HTR-8/SVneo (cell line): ENCODE results near the gene NENF.
A peak's percentile ranks its signal among the peaks of the same experiment; 100 is the strongest.
"Not testable (repeated sequence)": the region's sequence is repeated elsewhere in the genome, so short reads cannot be mapped to it uniquely, and the experiment has no call there.

Experiments used
- DNase-seq: peaks from one replicate; pipeline ENCODE4 v3.0.0; 2011; ENCODE audit warnings: low spot score, mixed read lengths; ENCODE audit not compliant: insufficient read length
- FAIRE-seq: peaks from 2 replicates; lab custom pipeline; 2011; peaks lifted over from hg19 to GRCh38; lab: Jason Lieb, UNC

Gene NENF

GRCh38 chr1:212477680-212478466 is 45.2 kb downstream of the NENF start:
- DNase-seq (no peak), FAIRE-seq (no peak)

DNA sequence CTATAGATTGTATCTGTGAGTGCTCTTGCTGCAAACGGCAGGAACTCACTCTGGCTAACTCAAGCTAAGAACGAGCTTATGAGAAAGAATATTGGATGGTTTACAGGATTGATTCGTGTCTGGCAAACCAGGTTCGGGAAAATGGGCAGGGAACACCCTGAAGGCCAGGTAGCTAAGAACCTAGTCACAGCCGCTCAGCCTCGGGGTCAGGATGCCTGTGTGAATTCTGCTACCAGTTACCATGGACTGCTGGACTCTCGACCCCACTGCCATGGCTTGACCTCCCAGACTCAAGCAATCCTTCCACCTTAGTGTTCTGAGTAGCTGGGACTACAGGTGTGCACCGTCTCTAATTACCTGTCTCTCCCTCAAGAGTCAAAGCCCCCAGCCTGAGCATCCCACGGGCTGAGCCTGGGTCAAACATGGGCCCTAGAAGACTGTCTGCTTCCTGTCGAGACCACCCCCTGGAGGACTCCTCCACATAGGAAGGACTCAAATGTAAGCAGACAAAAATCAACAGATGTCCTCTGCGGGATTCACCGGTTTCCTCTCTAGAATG is 45.8 kb downstream of the NENF start:
- DNase-seq, result no peak

DNA sequence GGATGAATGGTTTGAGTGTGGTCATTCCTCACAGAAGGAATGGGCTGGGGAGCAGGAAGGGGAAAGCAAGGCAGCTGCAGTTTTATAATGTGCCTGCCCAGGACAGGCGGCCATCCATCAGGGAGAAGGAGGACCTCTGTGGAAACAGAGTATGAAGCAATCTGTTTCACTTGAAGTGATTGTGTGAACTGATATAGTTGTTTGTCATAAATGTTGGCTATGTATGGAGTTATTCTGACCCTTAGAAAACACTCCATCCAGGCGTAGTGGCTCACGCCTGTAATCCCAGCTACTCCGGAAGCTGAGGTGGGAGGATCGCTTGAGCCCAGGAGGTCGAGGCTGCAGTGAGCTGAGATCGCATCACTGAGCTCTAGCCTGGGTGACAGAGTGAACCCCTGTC is 46.5 kb downstream of the NENF start:
- no peak for DNase-seq
- FAIRE-seq, result no peak

More for the DNA sequence above, 45.8 kb downstream of the NENF start:
- FAIRE-seq, result no peak

GRCh38 chr1:212480711-212481437 is 48.2 kb downstream of the NENF start:
- not testable (repeated sequence) for FAIRE-seq, DNase-seq

- FAIRE-seq, result no peak
These were observed 48.7 kb downstream of the NENF start for GRCh38 chr1:212481438-212481767.

GRCh38 chr1:212482006-212482636 is 49.4 kb downstream of the NENF start:
- no peak for DNase-seq
- FAIRE-seq, result no peak

More at GRCh38 chr1:212481438-212481767, 48.7 kb downstream of the NENF start:
- no peak for DNase-seq

DNA sequence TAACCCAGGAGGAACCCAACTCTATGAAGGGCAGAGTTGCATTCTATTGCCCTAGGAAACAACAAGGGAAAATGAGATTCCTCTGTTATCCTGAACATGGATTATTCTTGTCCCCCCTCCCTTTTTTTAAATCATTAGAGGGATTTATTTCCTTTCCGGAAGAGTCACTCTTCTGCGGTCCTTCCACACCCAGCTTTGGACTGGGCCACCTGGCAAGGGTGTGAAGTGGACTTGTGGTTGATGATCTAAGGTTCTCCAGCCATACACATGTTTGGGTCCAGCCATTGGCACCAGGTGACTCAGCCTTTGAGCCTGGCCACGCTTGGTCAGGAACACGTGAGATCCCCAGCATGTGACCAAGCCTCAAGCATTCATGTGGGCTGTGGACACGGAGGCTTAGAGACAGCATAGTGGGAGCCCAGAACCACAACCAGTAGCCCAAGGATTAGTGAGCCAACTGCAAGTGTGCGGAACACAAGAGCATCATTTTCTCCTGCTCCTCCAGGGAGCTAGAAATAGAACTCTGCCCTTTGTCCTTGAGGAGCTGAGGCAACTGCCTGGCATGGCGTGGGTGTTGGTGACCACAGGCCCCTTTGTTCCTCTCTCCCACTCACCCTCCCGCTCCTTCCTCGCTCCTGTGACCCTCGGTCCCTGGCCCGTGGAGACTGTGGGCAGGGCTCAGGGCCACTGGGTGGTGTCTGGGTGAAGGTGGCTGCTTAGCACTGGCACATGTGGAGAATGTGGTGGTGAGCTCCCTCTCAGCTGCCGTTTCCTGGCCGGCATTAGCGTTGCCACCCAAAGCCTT is 50.1 kb downstream of the NENF start:
- DNase-seq (no peak), FAIRE-seq (no peak)

DNA sequence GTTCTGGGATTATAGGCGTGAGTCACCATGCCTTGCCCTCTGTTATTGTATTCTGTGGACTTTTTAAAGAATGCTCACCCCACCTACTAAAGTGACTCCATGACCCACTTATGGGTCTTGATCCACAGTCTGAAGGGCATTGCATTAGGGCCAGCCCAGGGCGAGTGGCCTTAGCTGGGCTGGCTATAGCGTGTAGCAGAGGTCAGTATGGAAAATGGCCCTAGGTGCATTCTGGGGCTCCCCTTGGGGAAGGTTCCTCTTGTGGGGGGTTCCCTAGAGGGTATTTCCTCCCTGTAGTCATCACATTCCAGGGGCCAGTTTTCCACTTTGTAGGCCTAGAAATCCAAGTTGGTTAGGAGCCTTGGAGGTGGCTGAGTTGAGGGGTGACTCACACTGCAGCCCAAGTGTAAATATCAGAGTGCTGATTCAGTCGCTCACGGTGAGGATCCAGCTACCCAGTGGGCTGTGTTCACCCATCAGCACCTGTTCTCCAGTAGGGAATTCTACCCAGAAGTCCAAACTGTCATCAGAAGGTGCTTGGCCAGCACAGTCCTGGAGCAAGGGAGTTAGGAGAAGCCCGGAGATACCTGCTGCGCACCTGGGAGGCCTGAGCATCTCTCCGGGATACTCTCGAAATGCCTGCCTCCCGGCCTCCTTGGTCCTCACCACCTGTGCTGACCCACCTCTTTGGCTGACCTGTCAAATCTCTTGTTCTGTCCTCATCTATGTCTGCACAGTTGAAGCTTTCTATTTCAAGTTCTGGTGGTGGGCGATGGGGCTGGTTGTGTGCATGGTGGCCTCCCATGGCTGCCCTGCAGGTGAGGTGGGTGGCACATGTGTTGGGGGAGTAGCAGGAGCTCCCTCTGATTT is 52.2 kb downstream of the NENF start:
- peak; percentile 75 for FAIRE-seq

GRCh38 chr1:212485571-212485912 is 52.8 kb downstream of the NENF start:
- FAIRE-seq, result no peak

More for the DNA sequence above, 52.2 kb downstream of the NENF start:
- DNase-seq, result peak; percentile 63

DNA sequence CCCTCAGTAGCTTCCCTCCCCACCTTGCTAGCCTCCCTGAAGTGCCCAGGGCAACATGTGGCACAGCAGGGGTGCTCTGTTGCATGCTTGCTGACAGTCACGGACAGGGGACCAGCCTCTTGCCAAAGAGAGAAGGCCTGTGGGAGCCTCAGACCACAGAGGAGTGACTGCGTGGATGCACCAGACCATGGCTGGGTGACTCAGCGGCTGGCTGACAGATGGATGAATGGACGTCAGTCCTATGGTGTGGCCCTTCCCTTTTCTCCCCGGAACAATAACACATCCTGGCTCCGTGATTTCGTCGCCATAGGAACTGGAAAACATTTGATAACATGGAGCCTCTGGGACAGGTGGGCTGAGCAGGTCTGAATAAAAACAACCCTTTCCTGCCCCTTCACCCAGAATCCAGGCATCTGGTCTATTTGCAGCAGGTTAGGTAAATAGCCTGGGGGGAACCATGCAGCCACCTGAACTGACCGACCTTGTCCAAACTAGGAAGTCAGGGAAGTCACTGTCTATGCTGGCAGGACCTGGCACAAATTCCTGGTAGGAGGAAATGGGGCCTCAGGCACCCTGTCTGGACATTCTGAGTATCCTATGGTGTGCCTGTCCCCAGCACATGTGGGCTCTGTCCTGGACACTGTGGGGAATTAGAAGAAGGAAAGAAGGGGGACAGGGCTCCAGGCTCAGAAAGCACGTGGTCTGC is 53.3 kb downstream of the NENF start:
- FAIRE-seq, result peak; percentile 91
- DNase-seq, result peak; percentile 79

More at GRCh38 chr1:212485571-212485912, 52.8 kb downstream of the NENF start:
- DNase-seq, result no peak

GRCh38 chr1:212486619-212486975 is 53.9 kb downstream of the NENF start:
- no peak for FAIRE-seq
- no peak for DNase-seq

GRCh38 chr1:212487286-212487685 is 54.6 kb downstream of the NENF start:
- DNase-seq (no peak), FAIRE-seq (no peak)

DNA sequence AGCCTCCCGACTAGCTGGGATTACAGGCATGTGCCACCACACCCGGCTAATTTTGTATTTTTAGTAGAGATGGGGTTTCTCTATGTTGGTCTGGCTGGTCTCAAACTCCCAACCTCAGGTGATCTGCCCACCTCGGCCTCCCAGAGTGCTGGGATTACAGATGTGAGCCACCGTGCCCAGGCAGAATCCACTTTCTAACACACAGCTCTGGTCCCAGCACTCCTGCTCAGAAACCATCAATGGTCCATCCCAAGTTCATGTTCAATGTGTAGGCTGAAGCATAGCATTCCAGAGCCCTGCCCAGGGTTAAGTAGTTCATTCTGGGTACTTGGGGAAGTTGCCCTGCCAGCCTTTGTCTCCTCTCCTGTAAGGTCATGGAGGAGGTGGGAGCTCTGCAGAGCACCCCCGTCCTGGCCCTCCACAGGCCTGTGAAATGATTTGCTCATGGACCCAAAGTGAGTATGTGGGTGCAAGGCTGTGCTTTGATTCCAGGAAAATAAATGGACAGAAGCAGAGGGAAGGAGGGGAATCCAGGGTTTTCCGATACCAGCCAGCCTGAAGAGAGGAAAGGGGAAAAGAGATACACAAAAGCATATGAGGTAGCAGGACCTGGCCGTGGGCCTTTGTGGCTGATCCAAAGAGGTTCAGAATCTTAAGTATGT is 55.2 kb downstream of the NENF start:
- DNase-seq, result no peak
- FAIRE-seq, result no peak

- FAIRE-seq, result no peak
These were observed 55.9 kb downstream of the NENF start for GRCh38 chr1:212488436-212489283.

DNA sequence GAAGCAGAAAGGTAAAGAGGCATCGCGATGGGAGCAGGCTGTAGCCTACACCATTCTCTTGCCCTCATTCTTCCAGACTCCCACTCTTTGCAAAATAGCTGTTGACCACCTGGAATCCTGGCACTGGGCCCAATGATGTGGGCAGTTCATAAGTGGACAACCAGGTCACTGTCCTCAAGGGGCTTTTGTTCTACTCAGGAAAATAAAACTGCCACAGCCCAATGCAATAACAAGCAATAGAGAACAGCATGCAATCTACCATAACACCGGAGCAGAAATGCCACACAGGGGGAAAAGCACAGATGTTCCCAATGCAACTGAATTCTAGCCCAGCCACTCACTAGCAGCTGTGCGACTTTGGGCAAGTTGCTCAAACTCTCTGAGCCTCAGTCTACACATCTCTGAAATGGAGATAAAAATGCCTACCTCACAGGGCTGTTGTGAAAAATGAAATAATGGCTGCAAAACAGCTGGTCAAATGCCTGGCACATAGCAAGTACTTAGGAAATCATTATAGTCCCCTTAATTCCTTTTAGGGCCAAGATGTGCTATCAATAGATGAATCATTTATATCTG is 56.7 kb downstream of the NENF start:
- DNase-seq, result no peak
- no peak for FAIRE-seq

More at GRCh38 chr1:212488436-212489283, 55.9 kb downstream of the NENF start:
- DNase-seq, result no peak

DNA sequence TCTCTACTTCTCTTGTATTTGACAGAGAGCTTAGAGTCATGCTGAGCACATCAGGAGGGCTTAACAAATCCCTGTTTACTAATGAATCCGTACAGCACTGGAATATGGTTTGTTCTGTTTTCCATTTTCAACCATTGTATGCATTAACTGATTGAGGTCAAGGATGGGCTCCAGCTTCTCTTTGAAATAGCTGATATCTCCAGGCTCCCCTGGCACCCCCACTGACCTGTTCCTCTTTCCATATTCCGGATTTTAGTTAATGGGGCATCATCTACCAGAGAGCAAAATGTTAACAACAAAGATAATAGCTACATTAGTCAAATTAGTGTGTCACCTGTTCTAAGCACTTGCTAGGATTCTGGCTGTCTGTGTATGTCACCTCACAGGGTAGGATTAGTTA is 57.6 kb downstream of the NENF start:
- FAIRE-seq, result no peak
- no peak for DNase-seq

- FAIRE-seq, result no peak
These were observed 58.7 kb downstream of the NENF start for GRCh38 chr1:212491454-212491853.

More at GRCh38 chr1:212491454-212491853, 58.7 kb downstream of the NENF start:
- no peak for DNase-seq
